CD4-positive, alpha-beta T cell treated with Interleukin-10 for 1 hour (primary cell): ENCODE data around the gene NHEJ1.

Source experiments
- DNase-seq: peaks from one replicate; pipeline ENCODE4 v3.0.0-alpha.2; 2020

The NHEJ1 gene

GRCh38 chr2:219056896-219057708, 103.5 kb downstream of the NHEJ1 start:
- DNase-seq, result no peak

- no peak for DNase-seq
Measured at GRCh38 chr2:219056176-219056895, 104.3 kb downstream of the NHEJ1 start.

GRCh38 chr2:219054956-219055903, 105.4 kb downstream of the NHEJ1 start:
- no peak for DNase-seq

- no peak for DNase-seq
Measured at GRCh38 chr2:219049282-219049681, 111.3 kb downstream of the NHEJ1 start.

- no peak for DNase-seq
Measured at GRCh38 chr2:219045937-219046550, 114.6 kb downstream of the NHEJ1 start.

GRCh38 chr2:219042750-219043149, 117.9 kb downstream of the NHEJ1 start:
- no peak for DNase-seq

- DNase-seq, result no peak
Measured at GRCh38 chr2:219042157-219042556, 118.5 kb downstream of the NHEJ1 start.

- DNase-seq, result peak; percentile 28
Measured at GRCh38 chr2:219041252-219041651, 119.4 kb downstream of the NHEJ1 start, which contains the start of gene CFAP65. CFAP65 (minus strand) TSS chr2:219041516; CDS start chr2:219039048, 2,468 bp downstream.

GRCh38 chr2:219038600-219038999, 122.0 kb downstream of the NHEJ1 start:
- DNase-seq, result no peak

GRCh38 chr2:219037783-219038499, 122.7 kb downstream of the NHEJ1 start:
- DNase-seq, result no peak

- no peak for DNase-seq
Measured at GRCh38 chr2:219035942-219036341, 124.7 kb downstream of the NHEJ1 start.

- no peak for DNase-seq
Measured at GRCh38 chr2:219034823-219035222, 125.8 kb downstream of the NHEJ1 start.

- DNase-seq, result no peak
Measured at GRCh38 chr2:219032051-219032745, 128.4 kb downstream of the NHEJ1 start.

- no peak for DNase-seq
Measured at GRCh38 chr2:219031005-219031738, 129.4 kb downstream of the NHEJ1 start.

GRCh38 chr2:219030177-219030940, 130.3 kb downstream of the NHEJ1 start:
- DNase-seq, result no peak

- peak; percentile 76 for DNase-seq
Measured at GRCh38 chr2:219029829-219030165, 130.8 kb downstream of the NHEJ1 start.

GRCh38 chr2:219028996-219029828, 131.4 kb downstream of the NHEJ1 start:
- DNase-seq, result no peak

GRCh38 chr2:219028141-219028540, 132.5 kb downstream of the NHEJ1 start:
- no peak for DNase-seq
